Omental fat pad (tissue), 4 donors: ENCODE data around the gene RTL1. TPM values are rescaled to one million over a fixed set of nuclear protein-coding genes. Genes with fewer than 3 reads are reported as not detected.
A peak's percentile ranks its signal among the peaks of the same experiment; 100 is the strongest.

ENCODE experiments used
- ATAC-seq: fragments of 150-250 bp; one replicate; pipeline ENCODE4 v1.9.1; 2016; ENCODE audit warnings: mild to moderate bottlenecking, moderate library complexity; ENCODE audit not compliant: low FRiP score
- DNase-seq: peaks from one replicate; pipeline ENCODE4 v3.0.0-alpha.2; 2019; ENCODE audit warnings: low spot score
- total RNA-seq, 4 donors: library from RNA; depleted of rRNA; stranded (reverse); fragments of >200 nt; gene quantifications; one replicate each; pipeline ENCODE4 v1.1.0, GENCODE V29; 2016
- TF ChIP-seq, protein P1 (sequence below), 3 donors: fragments of 450-650 bp; IDR thresholded peaks; one replicate each; pipeline ENCODE4 v1.5.1; 2016 to 2017; ENCODE audit warnings: antibody characterized with exemption in 3 of 3, mild to moderate bottlenecking in 3 of 3, moderate library complexity in 2 of 3

RTL1 gene
- total RNA-seq, 4 donors from 2014 or later: not detected

DNA sequence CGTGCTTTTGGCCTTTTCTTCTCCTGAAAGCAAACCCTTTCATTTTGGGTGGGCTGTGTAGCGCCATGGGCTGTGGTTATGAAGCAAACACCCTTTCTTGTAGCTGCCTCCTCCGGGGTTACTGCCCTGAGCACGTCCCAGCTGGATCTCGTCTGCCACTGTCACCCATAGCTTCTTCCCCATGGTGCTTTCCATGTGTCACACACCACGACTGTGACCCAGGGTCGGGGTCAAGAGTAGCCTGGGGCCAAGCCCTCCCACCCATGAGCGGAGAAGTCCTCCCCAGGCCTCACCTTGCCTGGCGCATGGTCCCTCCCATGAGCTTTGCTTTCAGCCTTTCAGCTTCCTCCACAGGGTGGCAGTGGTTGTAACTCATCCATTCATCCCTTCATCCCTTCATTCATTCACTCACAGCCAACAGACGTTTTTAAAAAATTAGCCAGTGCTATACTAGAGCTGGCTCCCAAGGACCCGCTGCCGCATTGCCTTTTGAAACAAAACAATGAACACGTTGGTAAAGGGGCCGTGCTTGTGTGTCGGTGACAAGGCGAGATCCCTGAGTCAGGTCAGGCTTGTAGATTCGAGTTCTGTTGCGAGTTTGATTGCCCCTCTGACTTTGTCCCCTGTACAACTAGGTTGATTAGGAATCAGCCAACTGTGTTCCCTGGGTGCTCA, 48.1 kb downstream of the RTL1 start:
- DNase-seq (no peak), ATAC-seq (no peak)

DNA sequence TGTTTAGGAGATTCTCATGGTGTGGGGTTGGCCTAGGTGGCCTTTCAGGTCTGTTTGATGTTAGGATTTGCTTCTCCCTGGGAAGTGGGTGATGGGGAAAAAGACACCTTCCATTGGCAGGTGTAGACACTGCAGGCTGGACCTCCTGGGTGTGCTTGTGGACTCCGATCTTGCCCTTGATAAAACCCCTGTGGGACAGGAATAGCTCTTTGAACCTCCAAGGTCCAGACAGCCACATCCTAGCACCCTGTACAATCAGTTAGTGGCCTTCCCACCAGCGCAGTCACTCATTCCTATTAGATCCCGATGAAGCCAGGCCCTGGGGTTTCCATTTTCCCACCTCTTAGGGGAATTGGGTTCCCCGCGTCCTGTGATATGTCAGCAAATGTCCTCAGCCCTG, 49.1 kb downstream of the RTL1 start:
- ATAC-seq: no peak
- TF ChIP-seq, protein P1, sequence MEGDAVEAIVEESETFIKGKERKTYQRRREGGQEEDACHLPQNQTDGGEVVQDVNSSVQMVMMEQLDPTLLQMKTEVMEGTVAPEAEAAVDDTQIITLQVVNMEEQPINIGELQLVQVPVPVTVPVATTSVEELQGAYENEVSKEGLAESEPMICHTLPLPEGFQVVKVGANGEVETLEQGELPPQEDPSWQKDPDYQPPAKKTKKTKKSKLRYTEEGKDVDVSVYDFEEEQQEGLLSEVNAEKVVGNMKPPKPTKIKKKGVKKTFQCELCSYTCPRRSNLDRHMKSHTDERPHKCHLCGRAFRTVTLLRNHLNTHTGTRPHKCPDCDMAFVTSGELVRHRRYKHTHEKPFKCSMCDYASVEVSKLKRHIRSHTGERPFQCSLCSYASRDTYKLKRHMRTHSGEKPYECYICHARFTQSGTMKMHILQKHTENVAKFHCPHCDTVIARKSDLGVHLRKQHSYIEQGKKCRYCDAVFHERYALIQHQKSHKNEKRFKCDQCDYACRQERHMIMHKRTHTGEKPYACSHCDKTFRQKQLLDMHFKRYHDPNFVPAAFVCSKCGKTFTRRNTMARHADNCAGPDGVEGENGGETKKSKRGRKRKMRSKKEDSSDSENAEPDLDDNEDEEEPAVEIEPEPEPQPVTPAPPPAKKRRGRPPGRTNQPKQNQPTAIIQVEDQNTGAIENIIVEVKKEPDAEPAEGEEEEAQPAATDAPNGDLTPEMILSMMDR (IDR thresholded peaks at IDR 0.05): no peak
- DNase-seq: no peak

More for the DNA sequence above, 48.1 kb downstream of the RTL1 start:
- TF ChIP-seq, protein P1 (IDR thresholded peaks at IDR 0.05): no peak

DNA sequence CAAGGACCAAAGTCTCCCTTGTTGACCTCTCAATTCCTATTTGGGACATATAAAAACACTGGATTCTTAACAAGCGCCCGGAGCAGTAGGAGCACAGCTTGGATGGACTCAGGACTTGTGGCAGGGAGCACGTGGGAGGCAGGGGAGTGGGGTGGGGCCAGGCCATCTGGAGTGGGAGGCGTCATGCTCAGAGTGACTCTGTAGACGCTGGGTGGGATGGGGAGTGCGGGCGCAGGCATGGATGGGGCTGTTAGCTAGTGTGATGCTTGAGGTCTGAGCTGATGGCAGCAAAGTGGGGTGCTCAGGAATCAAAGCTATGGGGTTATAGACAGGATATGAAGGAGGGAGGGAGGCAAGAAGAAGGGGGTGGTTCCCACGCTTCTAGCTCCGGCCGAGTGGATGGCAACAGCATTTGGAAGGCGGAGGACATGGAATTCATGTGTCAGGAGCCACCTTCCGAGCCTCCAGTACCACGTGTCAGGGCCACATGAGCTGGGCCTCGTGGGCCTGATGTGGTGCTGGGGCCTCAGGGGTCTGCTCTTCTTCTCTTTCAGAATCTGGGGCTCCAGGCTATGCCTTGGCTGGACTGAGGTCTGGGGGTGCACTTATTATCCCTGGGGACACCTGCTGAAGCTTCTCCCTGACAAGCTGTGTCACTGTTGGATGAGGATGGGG, 51.4 kb downstream of the RTL1 start:
- TF ChIP-seq, protein P1 (IDR thresholded peaks at IDR 0.05): no peak
- DNase-seq (no peak), ATAC-seq (no peak)

DNA sequence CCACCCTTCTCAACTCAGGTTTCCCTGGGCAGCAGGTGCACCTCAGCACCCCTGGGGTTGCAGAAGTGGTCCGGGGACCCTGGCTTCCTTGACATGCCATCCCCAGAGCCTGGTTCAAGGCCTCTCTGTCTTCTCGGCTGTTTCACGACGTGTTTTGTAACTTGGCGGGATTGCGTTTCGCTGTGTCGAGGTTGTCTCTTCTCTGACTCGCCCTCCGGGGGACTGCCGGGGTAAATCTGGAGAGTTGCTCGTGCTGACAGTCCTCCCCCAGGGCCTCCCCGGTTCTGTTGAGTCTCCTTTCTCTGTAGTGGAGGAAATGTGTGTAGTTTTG, 52.0 kb downstream of the RTL1 start:
- no peak for DNase-seq
- ATAC-seq: no peak
- TF ChIP-seq, protein P1 (IDR thresholded peaks at IDR 0.05): no peak

DNA sequence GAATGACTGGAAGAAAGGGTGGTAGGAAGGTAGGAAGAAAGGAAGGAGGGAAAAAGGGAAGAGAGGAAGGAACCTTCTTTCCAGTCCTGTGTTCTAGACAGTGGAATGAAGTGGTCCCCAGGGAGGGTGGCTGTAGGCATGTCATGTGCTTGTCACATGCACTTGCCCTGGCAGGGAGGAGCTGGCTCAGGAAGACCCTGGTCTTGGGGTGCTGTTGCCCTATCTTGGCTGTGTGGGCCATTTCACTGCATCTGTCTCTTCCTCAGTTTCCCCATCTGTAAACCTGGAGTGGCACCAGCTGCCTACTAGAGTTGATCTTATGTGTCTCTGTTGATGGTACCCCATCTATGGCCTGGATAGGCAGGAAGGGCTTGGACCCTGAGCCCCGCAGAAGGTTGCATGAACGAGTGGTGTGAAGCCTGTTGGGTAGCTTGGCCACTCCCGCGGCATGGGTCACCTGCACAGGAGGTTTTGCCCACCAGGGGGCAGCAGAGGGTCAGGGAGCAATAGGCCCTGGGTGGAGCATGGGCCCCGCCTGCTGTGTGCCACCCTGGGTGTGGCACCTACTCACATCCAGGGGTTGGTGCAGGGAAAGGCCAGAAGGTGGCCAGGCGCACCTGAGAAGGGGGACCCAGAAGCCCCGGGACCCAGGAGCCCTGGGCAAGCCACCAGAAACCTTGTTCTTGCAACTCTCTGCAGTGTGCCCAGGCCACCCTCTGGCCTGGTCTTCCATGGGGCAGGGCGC, 52.5 kb downstream of the RTL1 start:
- TF ChIP-seq, protein P1 (IDR thresholded peaks at IDR 0.05): peak in 1 of 3 donors; percentile 14
- ATAC-seq (peak; percentile 40), DNase-seq (peak; percentile 87)

DNA sequence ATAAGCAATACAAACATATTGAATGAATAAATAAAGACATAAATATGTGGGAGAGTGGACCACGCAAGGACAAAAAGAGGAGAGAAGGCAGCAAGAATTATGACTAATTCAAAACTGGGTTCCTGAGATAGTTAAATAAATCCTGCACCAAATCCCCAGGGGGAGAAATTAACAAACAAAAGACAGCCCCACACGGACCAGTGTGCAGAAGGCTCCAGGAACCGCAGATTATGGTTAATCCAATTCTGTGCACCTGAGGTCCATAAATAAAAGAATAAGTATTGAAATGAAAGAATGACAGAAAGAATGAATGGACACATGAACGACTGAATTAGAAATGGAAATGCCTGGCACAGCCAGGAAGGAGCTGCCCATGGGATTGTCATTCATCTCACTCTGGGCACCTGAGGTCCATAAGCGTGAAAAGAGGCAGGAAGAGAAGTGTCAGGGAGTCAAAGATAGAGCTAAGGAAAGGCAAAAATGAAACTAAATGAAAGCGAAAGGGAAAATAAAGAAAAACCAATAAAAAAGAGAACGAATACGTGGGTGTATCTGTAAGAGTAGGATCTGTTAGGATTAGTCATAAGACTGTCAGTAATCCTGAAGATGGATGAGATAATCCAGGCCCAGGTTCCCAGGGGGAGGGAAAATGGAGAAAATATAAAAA, 54.3 kb downstream of the RTL1 start:
- ATAC-seq: peak; percentile 60
- TF ChIP-seq, protein P1 (IDR thresholded peaks at IDR 0.05): no peak
- no peak for DNase-seq
